GM10266 (cell line): ENCODE data around the gene NOSIP.
A peak's percentile ranks its signal among the peaks of the same experiment; 100 is the strongest.

Source experiments
- DNase-seq: peaks from one replicate; pipeline ENCODE4 v3.0.0; 2012; ENCODE audit errors: extremely low spot score
- CTCF ChIP-seq: IDR thresholded peaks from 2 replicates; pipeline ENCODE4 v1.5.1; 2012; ENCODE audit warnings: mild to moderate bottlenecking, low read depth; ENCODE audit not compliant: control insufficient read depth, insufficient read depth; ENCODE audit errors: missing control alignments

The NOSIP gene

DNA sequence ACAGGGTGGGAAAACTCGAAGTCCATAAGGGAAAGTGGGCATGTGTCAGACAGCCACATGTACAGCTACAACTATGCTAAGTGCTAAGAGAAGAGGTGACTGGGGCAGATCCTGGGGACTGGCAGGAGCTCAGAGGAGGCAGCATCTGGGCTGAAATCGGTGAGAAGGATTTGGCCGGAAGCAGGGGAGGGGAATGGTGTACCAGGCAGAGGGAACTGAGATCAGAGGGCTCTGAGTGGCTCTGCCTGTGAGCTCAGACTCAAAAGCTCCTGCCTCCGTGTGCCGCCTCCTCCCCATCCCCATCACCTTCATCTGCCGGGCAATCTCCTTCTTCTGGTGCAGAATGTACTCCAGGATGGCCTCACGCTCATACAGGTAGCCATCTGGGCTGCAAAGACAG is 21.8 kb downstream of the NOSIP start:
- no peak for DNase-seq
- no peak for TF ChIP-seq CTCF

- DNase-seq: peak; percentile 14
- no peak for TF ChIP-seq CTCF
Observed at GRCh38 chr19:49557641-49558325, 22.6 kb downstream of the NOSIP start.

- DNase-seq: peak; percentile 11
- TF ChIP-seq CTCF: no peak
Observed at GRCh38 chr19:49556412-49557398, 23.7 kb downstream of the NOSIP start.

DNA sequence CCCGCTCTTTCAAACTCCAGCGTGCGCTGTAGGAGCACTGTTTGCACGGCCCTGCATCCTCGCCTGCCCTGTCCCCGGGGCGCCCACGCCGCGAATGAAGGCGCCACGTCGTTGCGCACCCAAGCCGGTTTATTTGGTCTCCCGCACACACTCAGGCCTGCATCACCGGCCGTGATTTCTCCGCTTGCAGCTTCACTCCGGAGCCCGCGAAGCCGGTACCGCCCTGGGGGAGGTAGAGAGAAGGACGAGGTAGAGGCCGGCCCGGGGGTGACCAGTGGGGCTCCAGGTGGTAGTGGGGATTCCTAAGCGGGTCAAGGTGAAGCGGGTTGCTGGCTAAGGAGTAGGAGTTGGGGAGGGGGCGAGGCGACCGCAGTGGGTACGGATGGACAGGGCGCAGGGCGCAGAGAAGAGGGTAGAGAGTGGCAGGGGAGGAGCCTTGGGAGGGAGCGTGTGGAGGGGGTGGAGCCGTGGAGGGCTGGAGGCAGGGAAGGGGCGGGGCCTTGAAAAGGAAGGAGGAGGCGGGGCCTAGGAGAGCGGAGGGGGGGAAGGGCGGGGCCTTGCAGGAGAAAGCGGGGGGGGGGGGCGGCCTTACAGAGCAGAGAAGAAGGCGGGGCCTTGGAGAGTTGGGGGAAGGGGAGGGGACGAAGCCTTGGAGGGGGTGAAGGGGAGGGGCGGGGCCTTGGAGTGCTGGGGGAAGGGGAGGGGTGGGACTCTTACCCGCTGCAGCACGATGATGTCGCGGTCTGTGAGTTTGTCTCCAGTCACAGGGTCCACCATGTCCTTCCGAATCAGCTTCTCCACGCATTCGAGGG is 24.6 kb downstream of the NOSIP start:
- no peak for DNase-seq
- TF ChIP-seq CTCF: no peak

GRCh38 chr19:49554701-49555181 is 25.6 kb downstream of the NOSIP start:
- no peak for DNase-seq
- TF ChIP-seq CTCF: no peak

DNA sequence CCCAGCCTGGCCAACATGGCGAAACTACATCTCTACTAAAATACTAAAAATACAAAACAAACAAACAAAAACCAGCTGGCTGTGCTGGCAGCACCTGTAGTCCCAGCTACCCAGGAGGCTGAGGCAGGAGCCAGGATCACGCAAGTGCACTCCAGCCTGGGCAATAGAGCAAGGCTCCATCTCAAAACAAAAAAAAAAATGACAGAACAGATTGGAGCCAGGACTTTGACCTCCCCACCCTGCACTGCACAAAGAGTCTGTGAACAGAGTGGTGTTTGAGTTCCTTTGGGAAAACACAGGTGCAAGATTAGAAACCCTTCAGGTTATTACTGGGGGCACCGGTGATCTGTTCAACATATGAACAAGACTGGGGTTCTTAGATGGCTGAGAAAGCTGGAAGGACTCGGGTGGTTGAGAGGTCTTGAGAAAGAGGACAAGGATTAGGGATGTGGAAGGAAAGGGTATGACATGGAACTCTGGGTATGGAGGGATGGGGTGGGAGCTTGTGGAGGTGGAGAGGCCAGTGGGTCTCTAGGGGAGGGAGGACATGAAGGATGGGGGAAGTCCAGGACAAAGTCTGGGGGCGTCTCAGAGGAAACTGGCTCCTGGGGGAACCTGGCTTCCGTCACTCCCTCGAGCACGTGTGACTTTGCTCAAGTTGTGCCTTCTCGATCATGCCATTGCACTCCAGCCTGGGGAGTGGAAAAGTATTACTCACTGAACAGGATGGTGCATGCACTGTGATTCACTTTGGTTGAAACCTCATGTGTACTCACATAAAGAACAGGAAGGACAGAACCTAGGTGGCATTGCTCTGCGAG is 26.7 kb downstream of the NOSIP start:
- TF ChIP-seq CTCF: no peak
- DNase-seq: no peak
